ENCODE measurements around the gene COL20A1.

The COL20A1 gene

GRCh38 chr20:63253438-63254231 lies 39.4 kb upstream of the COL20A1 start:
- H3K4me3 ChIP-seq (ENCODE audit: low read depth, low read length): peak overlapping the region; percentile 15; the same call in 1 of the 2 replicates
- no peak for DNase-seq (ENCODE audit: low read depth, low spot score)
- CTCF ChIA-PET: interaction anchor here (0.9 to 5.8 kb wide), 4 partner anchors 11 to 33 kb away, joined by 3 to 79 read pairs (median 5); no protein-coding TSS in a partner anchor
- TF ChIP-seq, protein P1, sequence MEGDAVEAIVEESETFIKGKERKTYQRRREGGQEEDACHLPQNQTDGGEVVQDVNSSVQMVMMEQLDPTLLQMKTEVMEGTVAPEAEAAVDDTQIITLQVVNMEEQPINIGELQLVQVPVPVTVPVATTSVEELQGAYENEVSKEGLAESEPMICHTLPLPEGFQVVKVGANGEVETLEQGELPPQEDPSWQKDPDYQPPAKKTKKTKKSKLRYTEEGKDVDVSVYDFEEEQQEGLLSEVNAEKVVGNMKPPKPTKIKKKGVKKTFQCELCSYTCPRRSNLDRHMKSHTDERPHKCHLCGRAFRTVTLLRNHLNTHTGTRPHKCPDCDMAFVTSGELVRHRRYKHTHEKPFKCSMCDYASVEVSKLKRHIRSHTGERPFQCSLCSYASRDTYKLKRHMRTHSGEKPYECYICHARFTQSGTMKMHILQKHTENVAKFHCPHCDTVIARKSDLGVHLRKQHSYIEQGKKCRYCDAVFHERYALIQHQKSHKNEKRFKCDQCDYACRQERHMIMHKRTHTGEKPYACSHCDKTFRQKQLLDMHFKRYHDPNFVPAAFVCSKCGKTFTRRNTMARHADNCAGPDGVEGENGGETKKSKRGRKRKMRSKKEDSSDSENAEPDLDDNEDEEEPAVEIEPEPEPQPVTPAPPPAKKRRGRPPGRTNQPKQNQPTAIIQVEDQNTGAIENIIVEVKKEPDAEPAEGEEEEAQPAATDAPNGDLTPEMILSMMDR (IDR thresholded peaks at IDR 0.05; ENCODE audit: insufficient read depth, low read length, missing control alignments): no peak
- POLR2A ChIA-PET: interaction anchor here (1.1 kb wide), 1 partner anchor 19 kb away, joined by 4 read pairs; the partner anchor contains the start of gene ARFGAP1

DNA sequence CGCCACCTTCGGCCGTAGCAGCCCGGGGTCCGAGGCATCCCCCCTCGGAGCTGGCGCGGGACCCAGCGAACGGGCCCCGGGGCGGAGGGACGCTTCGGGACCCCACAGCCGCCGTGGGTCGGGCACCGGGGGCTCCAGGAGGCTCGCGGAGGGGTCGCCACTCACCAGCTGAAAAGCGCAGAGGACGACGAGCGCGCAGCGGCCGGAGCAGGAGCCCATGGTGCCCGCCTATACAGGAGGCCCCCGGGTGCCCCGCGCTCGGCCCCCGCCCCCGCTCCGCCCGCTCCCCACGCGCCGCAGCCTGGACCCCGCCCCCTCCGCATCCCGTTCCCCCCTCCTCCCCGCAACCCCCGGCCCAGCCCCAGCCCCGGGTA lies 38.8 kb upstream of the COL20A1 start, which contains the start of gene NKAIN4:
NKAIN4 (minus strand) TSS at position 232 of the 374 bp plus-strand sequence; CDS start at position 219, 13 bp downstream.
- H3K4me3 ChIP-seq (ENCODE audit: low read depth, low read length): peak within 1 kb of the TSS; percentile 15; the same call in 1 of the 2 replicates
- ChIA-PET CTCF (interaction anchor here (0.9 to 5.8 kb wide), 4 partner anchors 23 to 33 kb away, joined by 3 to 79 read pairs (median 7); no protein-coding TSS in a partner anchor), POLR2A (no interaction called here)

GRCh38 chr20:63254606-63255384 lies 38.2 kb upstream of the COL20A1 start:
- TF ChIP-seq, protein P1 (IDR thresholded peaks at IDR 0.05; ENCODE audit: insufficient read depth, low read length, missing control alignments): no peak
- POLR2A ChIA-PET: no interaction called here
- DNase-seq (ENCODE audit: low read depth, low spot score): no peak
- CTCF ChIA-PET: interaction anchor here (1.4 to 5.8 kb wide), 2 partner anchors 24 to 29 kb away, joined by 7 to 79 read pairs; no protein-coding TSS in a partner anchor
- H3K4me3 ChIP-seq (ENCODE audit: low read depth, low read length): no peak overlapping the region

More for the DNA sequence above, 38.8 kb upstream of the COL20A1 start, which contains the start of gene NKAIN4:
- TF ChIP-seq, protein P1 (IDR thresholded peaks at IDR 0.05; ENCODE audit: insufficient read depth, low read length, missing control alignments): no peak
- no peak for DNase-seq (ENCODE audit: low read depth, low spot score)

GRCh38 chr20:63255931-63256704 lies 36.9 kb upstream of the COL20A1 start:
- ChIA-PET CTCF (interaction anchor here (0.9 to 5.8 kb wide), 3 partner anchors 26 to 33 kb away, joined by 3 to 79 read pairs (median 7); no protein-coding TSS in a partner anchor), POLR2A (no interaction called here)
- H3K4me3 ChIP-seq (ENCODE audit: low read depth, low read length): no peak overlapping the region
- DNase-seq (ENCODE audit: low read depth, low spot score): no peak
- TF ChIP-seq, protein P1 (IDR thresholded peaks at IDR 0.05; ENCODE audit: insufficient read depth, low read length, missing control alignments): no peak

GRCh38 chr20:63256954-63257353 lies 36.0 kb upstream of the COL20A1 start:
- H3K4me3 ChIP-seq (ENCODE audit: low read depth, low read length): no peak overlapping the region
- DNase-seq (ENCODE audit: low read depth, low spot score): no peak
- ChIA-PET POLR2A (no interaction called here), CTCF (interaction anchor here (0.9 kb wide), 1 partner anchor 34 kb away, joined by 3 read pairs; no protein-coding TSS in a partner anchor)
- TF ChIP-seq, protein P1 (IDR thresholded peaks at IDR 0.05; ENCODE audit: insufficient read depth, low read length, missing control alignments): no peak
